Stimulated activated CD8-positive, alpha-beta memory T cell treated with anti-CD3 and anti-CD28 coated beads, Interleukin-15, amount 100 ng/mL, for 1 hour (primary cell): ENCODE data around the gene SLC7A10.
"Not testable (repeated sequence)": the region's sequence is repeated elsewhere in the genome, so short reads cannot be mapped to it uniquely, and the experiment has no call there.

ENCODE experiments used
- DNase-seq: peaks from one replicate; pipeline ENCODE4 v3.0.0-alpha.2; 2020; ENCODE audit warnings: low read depth

SLC7A10 gene

DNA sequence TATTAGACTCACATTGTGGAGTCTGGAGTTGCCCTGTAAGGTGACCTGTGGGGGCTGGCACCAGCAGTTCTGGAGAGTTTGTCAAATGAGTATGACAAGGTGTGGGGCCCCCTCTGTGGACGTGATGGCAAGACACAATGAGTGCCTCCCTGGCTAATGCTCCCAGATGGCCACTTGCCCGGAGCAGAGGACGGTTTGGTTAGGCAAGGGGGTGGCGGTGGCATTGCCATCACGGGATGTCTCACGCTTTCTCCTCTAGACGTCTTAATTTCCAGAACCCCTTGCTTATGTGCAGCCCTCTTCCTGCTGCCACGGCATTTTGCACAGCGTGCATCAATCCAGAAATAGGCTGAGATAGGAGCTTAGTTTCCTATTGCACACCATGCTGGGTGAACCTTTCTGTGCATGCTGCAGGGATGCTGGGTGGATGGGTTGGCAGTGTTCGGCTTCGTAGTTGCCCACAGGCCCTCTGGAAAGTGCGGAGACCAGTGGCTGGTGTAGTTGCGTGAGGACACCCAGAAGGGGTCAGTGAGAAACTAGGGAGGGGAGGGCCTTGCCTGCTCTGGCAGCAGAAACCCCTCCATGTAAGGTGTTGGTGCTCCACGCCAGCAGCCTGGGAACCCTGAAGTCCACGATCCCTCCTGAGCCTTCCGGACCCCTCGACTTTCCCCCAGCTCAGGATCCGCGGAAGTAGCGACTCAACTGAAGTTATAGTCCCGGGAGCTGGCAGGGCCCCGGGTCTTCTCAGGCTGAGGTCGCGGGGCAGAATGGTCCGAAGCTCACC is 49.6 kb downstream of the SLC7A10 start:
- no peak for DNase-seq

DNA sequence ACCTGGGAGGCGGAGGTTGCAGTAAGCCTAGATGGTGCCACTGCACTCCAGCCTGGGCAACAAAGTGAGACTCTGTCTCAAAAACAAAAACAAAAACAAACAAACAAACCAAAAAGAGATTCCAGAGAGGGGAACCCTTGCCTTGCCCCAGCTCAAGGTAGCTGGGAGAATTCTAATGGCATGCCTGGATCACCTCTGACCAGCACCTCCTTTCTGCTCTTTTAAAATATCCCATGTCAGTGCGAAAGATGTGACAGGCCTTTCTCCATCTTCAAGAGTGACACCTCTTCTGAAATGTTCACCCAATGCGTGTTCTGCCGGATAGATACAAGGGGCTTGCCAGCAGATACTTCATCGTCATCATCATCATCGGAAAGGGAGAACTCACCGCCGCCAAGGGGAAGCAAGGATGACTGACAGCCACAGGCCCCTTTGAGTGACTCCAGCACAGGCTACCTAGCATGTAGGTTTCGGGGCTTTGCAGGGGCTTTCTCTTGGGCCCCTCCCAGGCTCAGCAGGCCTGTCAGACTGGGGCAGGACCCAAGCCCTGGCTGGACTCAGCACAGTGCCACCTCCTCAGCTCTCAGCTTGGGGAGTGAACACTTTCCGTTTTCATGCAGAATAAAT is 50.4 kb downstream of the SLC7A10 start:
- no peak for DNase-seq

DNA sequence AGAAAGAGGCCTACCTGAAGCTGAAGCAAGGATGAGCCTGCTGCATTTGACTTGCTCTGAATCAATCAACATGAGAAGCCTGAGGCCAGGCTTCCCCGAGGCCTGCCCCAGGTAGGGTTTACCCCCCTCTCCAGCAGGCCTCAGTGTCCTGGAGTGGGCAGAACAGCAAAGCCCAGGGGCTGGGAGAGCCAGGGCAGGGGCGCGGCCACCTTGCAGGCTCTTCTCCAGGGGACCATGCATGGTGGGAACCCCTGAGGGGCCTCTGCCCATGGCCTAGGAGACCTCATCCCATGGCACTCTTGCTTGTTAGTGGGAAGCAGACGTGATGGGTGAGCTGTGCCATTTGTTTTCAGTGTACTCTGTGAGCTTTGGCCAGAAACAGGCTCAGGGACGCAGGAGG is 51.5 kb downstream of the SLC7A10 start:
- no peak for DNase-seq

DNA sequence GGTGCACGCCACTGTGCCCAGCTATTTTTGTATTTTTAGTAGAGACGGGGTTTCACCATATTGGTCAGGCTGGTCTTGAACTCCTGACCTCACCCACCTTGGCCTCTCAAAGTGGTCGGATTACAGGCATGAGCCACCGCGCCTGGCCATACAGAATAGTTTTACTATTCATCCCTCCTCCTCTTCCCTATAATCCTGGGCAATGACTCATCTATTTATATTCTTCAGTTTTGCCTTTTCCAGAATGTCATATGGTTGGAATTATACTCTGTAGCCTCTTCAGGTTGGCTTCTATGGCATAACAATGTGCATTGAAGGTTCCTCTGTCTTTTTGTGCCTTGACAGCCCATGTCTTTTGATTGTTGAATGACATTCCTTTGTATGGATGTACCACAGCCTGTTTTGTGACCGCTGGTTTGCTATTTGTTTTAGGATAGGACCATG is 53.7 kb downstream of the SLC7A10 start:
- no peak for DNase-seq

DNA sequence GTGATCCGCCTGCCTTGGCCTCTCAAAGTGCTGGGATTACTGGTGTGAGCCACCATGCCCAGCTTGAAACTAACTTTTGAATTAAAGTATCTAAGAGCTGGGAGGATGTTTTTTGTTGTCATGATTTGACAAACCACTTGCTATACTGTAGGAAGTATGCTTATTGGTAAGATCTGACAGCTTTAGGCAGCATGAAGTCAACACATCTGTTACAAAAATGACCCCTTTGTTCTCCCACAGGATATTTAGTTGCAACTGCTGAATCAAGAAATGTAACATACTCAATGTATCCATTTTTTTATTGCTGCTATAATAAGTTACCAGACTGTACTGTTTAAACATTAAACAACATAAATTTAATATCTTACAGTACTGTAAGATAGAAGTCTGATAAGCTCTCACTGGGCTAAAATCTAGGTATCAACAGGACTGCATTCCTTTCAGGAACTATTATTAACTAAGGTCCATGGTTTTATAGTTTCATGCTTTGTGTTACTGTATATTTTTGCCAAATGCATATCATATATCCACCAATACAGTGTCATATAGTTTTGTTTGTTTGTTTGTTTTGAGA is 54.3 kb downstream of the SLC7A10 start:
- DNase-seq = no peak

DNA sequence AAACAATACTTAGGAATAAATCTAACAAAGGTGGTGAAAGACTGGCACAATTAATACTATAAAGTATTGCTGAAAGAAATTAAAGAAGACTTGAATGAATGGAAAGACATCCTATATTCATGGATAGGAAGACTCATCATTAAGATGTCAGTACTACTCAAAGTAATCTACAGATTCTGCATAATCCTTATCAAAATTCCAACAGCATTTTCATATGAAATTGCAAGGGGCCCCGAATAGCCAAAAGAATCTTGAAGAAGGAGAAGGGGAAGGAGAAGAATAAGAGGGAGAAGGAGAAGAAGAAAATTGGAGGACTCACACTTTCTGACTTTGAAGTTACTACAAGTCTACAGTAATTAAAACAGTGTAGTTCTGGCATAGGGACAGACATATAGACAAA is 57.1 kb downstream of the SLC7A10 start:
- DNase-seq = no peak

GRCh38 chr19:33167438-33167837 is 58.2 kb downstream of the SLC7A10 start:
- DNase-seq = no peak

GRCh38 chr19:33166037-33166436 is 59.6 kb downstream of the SLC7A10 start:
- not testable (repeated sequence) for DNase-seq

GRCh38 chr19:33163481-33163880 is 62.2 kb downstream of the SLC7A10 start:
- DNase-seq = no peak

DNA sequence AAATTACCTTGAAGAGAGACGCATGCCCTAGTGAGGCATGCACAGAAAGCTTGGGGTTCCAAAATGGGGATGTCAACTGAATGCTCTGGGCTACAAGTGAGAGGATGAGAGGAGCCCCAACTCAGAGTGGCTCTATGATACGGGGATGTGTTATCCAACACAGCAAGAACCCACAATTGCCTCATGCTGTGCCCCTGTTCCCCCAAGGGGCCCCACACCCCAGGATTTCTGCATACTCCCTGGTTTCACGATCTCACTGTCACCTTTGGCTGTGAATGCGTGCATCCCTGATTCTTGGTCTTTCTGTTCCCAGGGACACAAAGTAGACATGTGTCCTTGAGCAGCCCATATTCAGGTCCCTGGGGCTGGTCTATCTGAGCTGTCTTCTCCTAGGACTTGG is 64.4 kb downstream of the SLC7A10 start:
- DNase-seq = no peak

- no peak for DNase-seq
These were observed 65.8 kb downstream of the SLC7A10 start for GRCh38 chr19:33159893-33160292.

DNA sequence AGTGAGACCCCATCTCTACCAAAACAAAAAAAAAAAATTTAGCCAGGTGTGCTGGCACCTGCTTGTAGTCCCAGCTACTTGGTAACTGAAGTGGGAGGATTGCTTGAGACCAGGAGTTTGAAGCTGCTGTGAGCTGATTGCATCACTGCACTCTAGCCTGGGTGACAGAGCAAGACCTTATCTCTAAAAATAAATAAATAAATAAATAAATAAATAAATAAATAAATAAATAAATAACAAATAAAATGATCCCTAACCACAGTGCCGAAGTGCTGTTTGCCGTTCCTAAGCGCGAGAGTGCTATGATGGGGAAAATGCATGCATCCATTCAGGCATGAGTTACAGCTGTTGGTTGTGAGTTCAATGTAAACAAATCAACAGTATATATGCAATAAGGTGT is 66.5 kb downstream of the SLC7A10 start:
- DNase-seq = no peak
